Adipose tissue (tissue), 3 donors: ENCODE measurements around the gene SCAPER. TPM values are rescaled to one million over a fixed set of nuclear protein-coding genes. Genes with fewer than 3 reads are reported as not detected.
"Not testable (repeated sequence)": the region's sequence is repeated elsewhere in the genome, so short reads cannot be mapped to it uniquely, and the experiment has no call there.

Source experiments
- H3K27ac ChIP-seq: one replicate; pipeline ENCODE4 v1.5.1; 2013; ENCODE audit warnings: low read depth, low read length
- WGBS, 3 donors: extraction: QIAGEN DNeasy Blood & Tissue Kit; methylation state at CpG; one replicate each; pipeline ENCODE4 v1.1.7; 2013; 5-methylcytosine and 5-hydroxymethylcytosine counted together
- polyA plus RNA-seq, 3 donors: library from polyadenylated mRNA; stranded (reverse); fragments of 200-250 nt; gene quantifications; one replicate each; pipeline ENCODE4 v1.2.3, GENCODE V29; 2013
- donor health status: healthy with polysubstance abuse.
- donor health status: Bipolar disorder and iron deficiency.
- donor health status: healthy.

Gene SCAPER
- polyA plus RNA-seq, 3 donors: 5.4 to 9.6 (median 8.5) TPM

DNA sequence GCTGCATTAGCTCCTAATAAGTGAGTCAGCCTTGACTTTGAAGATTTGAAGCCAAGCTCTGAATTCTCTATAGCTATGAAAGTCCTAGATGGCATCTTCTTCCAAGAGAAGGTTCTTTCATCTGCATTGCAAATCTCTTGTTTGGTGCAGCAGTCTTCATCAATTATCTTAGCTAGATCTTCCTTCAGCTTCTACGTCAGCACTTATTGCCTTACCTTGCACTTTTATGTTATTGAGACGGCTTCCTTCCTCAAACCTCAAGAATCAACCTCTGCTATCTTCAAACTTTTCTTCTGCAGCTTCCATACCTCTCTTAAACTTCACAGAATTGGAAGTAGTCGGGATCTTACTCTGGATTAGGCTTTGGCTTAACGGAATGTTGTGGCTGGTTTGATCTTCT lies 167.6 kb downstream of the SCAPER start:
- no peak overlapping the region for H3K27ac ChIP-seq
- WGBS, 3 donors: 94 to 97% (median 95%) methylated on average over 4 of the region's 4 CpGs

DNA sequence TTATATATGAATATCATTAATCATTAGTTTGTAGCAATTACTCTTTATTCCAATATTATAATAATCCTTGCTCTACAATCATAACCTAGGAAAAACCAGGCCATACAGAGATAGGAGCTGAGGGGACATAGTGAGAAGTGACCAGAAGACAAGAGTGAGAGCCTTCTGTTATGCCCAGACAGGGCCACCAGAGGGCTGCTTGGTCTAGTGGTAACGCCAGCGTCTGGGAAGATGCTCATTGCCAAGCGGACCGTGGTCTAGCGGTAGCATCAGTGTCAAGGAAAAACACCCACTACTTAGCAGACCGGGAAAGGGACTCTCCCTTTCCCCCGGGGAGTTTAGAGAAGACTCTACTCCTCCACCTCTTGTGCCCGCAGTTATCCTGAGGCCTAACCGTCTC lies 172.8 kb downstream of the SCAPER start:
- WGBS, 3 donors: 92 to 98% (median 97%) methylated on average over 9 of the region's 9 CpGs
- not testable (repeated sequence) for H3K27ac ChIP-seq

DNA sequence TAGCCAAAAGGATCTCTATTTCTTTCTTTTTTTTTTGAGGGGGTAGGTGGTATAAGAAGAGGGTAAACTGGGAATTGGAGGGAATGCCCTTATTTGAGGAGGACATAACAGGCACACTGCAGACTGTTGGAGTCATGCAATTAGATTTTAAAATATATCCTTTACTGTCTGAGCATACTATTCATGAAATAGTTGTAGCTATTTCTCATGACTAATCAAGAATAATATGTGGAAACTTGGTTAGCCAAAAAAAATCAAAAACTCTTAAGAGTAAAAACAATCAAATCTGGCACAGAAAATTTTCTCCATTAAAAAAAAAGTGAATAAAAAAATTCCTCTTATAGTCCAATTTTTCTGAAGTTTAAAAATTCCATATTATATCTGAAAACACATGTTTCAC lies 174.9 kb downstream of the SCAPER start:
- no peak overlapping the region for H3K27ac ChIP-seq

DNA sequence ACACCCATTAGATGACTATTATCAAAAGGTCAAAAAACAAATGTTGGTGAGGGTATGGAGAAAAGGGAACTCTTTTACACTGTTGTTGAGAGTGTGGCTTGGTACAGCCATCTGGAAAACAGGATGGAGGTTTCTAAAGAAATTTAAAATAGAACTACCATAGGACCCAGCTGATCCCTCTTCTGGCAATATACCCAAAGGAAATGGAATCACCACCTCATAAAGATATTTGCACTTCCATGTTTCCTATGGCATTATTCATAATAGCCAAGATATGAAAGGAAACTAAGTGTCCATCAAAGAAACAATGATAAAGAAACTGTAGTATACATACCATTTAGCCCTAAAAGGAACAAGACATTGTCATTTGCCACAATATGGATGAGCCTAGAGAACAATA lies 186.3 kb downstream of the SCAPER start:
- H3K27ac ChIP-seq: no peak overlapping the region

DNA sequence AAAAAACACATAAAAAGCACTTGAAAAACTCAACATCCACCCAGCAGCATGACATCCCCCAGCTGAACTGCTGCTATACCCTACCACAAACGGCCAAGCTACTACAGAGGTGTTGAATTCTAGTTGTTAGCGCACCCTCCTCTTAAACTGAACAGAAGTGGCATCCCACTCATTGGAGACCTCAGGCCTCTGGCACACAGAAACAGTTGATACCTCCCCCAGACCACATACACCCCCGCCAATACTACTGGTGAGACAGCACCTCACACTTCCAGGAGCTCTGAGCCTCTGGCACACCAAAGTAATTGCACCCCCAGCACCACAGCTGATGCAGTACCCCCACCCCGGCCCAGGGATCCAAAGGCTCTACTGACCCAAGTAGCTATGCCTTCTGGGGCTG lies 190.2 kb downstream of the SCAPER start:
- WGBS, 3 donors: 85 to 95% (median 94%) methylated on average over 4 of the region's 4 CpGs
- no peak overlapping the region for H3K27ac ChIP-seq

DNA sequence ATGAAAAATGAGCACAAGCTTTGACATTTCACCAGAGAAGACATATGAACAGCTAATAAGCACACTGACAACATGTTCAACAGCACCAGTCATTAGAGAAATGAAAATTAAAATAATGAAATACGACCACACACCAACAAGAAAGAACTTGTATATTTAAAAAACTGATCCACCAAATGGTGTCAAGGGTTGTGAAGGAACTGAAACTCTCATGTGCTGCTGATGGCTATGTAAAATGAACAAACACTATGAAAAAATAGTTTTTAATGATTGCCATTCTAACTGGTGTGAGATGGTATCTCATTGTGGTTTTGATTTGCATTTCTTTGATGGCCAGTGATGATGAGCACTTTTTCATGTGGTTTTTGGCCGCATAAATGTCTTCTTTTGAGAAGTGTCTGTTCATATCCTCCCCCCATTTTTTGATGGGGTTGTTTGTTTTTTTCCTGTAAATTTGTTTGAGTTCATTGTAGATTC lies 193.8 kb downstream of the SCAPER start:
- 72 to 89% (median 79%) methylated on average over 2 of the region's 2 CpGs for WGBS, 3 donors
- H3K27ac ChIP-seq: no peak overlapping the region

DNA sequence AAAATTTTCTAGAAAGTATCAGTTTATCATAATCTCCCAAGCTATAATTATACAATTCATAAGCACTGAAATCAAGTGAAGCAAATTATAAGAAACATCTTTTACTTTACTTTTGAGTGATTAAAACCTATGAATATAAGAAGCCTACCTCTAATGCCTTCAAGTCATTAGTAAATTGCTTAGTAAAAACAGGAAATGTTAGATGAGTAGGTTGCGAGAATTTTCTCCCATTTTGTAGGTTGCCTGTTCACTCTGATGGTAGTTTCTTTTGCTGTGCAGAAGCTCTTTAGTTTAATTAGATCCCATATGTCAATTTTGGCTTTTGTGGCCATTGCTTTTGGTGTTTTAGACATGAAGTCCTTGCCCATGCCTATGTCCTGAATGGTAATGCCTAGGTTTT lies 201.1 kb downstream of the SCAPER start:
- not testable (repeated sequence) for H3K27ac ChIP-seq
- WGBS, 3 donors: 94 to 98% (median 97%) methylated on average over 1 of the region's 1 CpG

DNA sequence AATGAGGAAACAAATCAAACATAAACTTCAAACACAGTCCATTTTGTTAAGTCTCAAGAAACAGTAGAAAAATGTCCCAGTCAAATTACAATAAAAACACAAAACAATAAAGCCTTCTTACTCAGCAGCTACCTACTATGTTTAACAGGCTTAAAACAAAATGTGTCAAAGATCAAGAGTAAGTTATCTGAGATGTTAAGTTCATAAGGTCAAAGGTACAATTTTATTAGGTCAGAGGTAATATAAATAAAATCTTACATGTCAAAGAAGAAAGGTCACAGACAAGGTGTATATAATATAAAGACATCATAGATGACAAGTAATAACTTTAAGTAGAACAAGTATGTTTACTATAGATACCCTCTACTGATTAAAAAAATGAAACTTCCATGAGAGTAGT lies 208.3 kb downstream of the SCAPER start:
- no peak overlapping the region for H3K27ac ChIP-seq

DNA sequence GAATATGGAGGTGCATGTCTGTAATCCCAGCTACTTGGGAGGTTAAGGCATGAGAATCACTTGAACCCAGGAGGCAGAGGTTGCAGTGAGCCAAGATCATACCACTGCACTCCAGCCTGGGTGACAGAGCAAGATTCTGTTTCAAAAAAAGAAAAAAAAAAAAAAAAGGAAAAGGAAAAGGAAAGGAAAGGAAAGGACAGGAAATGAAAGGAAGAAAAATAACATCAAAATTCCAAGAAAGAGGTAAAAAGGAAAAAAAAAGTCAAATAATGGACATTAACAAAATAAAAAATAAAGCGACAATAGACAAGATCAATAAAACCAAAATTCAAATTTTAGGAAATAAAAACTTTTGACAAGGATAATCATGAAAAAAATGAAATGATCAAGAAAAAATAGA lies 212.6 kb downstream of the SCAPER start:
- WGBS, 3 donors: 96 to 98% (median 96%) methylated on average over 1 of the region's 1 CpG
- H3K27ac ChIP-seq: not testable (repeated sequence)

DNA sequence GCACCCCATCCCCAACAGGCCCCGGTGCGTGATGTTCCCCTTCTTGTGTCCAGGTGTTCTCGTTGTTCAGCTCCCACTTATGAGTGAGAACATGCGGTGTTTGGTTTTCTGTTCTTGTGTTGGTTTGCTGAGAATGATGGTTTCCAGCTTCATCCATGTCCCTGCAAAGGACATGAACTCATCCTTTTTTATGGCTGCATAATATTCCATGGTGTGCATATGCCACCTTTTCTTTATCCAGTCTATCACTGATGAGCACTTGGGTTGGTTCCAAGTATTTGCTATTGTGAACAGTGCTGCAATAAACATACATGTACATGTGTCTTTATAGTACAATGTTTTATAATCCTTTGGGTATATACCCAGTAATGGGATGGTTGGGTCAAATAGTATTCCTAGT lies 217.5 kb downstream of the SCAPER start:
- 96 to 99% (median 96%) methylated on average over 4 of the region's 4 CpGs for WGBS, 3 donors
- H3K27ac ChIP-seq: not testable (repeated sequence)

DNA sequence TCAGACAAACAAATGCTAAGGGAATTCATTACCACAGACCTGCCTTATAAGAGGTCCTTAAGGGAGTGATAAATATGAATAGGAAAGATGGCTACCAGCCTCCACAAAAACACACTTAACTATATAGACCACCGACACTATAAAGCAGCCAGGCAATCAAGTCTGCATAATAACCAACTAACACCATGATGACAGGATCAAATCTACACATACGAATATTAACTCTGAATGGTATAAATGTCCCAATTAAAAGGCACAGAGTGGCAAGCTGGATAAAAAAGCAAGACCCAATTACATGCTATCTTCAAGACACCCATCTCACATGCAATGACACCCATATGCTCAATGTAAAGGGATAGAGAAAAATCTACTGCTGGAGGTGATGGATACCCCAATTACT lies 221.1 kb downstream of the SCAPER start:
- 94 to 100% (median 97%) methylated on average over 2 of the region's 2 CpGs for WGBS, 3 donors
- no peak overlapping the region for H3K27ac ChIP-seq

DNA sequence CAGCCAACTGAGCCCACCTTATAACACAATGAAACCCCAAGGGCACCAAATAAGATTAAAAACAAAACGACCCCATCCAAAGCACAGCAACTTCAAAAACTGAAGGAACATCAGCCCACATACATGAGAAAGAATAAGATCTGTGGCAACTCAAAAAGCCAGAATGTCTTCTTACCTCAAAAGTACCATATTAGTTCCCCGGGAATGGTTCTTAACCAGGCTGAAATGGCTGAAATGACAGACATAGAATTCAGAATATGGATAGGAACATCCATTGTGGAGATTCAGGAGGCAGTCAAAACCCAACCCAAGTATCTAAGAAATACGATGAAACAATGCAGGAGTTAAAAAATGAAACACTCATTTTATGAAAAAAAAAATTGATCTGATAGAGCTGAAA lies 222.3 kb downstream of the SCAPER start:
- H3K27ac ChIP-seq: no peak overlapping the region
- WGBS, 3 donors: 96 to 100% (median 97%) methylated on average over 3 of the region's 3 CpGs

DNA sequence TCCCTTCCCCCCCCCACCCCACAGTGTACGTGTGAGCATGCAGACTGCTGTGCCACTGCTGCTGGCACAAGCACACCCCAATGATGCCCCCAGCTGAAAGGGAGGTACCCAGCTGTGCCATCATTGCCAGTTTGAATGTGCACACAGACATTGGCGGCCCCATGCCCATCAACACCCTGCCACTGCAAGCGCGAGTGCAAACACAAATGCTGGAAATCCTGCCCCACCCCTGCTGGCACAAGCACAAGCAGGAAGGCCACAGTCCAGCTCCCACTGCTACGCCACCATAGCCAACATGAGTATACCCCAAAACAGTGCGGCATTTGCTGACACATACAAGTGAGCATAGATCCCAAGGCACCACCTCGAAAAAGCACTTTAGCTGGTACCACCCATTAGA lies 222.9 kb downstream of the SCAPER start:
- WGBS, 3 donors: 73 to 95% (median 83%) methylated on average over 7 of the region's 7 CpGs
- H3K27ac ChIP-seq: no peak overlapping the region

DNA sequence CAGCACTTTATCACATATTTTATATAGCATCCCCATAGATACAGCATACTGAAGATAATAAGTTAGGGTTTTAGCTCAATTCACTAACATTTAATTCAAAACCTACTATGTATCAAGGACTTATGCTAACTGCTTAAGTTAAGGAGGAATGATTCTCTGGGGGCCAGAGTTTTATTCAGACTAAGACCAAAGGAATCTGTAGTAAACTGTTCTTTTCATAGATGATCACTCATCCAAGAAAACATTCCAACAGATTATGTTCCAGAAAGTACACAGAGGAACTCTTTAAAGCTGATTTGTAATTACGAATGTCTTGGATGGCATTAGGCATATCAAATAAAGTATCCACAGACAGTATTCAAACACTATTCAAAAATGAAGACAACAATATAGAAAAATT lies 226.4 kb downstream of the SCAPER start:
- no peak overlapping the region for H3K27ac ChIP-seq
- 79 to 88% (median 80%) methylated on average over 1 of the region's 1 CpG for WGBS, 3 donors

DNA sequence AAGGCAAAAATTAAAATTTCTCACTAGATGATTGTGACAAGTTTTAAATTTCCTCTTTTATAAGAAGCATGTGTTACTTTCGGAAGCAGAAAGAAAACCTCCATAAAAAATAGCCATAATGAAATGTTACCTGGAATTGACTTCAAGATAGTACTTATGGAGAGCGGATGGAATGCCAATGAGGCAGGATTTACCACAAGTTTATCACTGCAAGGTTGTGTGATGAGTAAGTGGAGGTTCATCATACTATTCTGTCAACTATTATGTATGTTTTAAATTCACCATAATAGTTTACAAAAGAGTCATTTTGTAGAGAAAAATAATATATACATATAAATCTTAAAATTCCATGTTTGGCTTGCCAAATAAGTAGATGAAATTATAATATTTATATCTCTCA lies 230.3 kb downstream of the SCAPER start:
- WGBS, 3 donors: 94 to 100% (median 97%) methylated on average over 2 of the region's 2 CpGs
- H3K27ac ChIP-seq: no peak overlapping the region

DNA sequence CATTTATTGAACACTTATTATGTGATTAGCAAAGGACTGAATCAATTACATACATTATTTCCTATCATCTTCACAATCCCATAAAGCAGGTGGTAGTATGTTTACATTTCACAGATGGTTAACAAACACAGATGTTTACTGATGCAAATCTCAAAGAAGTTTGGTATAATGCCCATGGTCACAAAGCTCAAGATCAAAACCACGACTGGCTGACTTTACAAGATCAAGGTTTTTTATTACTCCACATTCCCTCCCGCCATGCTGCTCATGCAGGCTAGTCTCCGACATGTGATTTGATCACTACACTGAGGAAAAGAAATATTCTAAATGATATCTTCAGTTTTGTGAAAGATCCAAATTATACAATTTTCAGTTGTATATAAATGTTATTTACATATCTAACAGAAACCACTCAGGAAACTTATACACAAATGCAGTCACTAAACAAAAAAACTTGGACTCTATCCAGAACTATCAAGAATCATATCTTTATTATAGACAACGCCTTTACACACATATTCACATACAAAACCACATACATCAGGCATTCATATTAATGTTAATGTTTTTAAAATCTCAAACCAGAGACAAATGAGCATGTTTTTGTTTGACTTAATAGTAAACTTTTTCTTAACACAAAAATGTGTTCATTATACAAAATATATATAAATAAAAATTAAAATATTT lies 235.5 kb downstream of the SCAPER start:
- no peak overlapping the region for H3K27ac ChIP-seq
- 81 to 94% (median 91%) methylated on average over 4 of the region's 4 CpGs for WGBS, 3 donors

DNA sequence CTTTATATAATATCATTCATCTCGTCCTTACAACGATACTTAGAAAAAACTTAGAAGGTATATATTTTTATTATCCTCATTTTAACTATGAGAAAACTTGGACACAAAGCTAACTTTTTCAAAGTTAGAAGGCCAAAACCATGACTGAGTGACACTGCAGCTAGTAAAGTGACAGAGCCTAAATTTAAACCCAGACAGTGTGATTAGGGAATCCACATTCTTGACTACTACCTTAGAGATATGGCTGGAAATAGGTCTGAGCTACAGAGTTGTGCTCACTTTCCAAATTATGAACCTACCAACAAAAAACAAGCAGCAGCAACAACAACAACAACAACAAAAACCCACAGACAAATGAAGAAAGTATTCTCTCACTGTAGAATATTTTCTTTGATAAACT lies 236.2 kb downstream of the SCAPER start:
- 97 to 98% (median 98%) methylated on average over 2 of the region's 2 CpGs for WGBS, 3 donors
- no peak overlapping the region for H3K27ac ChIP-seq

DNA sequence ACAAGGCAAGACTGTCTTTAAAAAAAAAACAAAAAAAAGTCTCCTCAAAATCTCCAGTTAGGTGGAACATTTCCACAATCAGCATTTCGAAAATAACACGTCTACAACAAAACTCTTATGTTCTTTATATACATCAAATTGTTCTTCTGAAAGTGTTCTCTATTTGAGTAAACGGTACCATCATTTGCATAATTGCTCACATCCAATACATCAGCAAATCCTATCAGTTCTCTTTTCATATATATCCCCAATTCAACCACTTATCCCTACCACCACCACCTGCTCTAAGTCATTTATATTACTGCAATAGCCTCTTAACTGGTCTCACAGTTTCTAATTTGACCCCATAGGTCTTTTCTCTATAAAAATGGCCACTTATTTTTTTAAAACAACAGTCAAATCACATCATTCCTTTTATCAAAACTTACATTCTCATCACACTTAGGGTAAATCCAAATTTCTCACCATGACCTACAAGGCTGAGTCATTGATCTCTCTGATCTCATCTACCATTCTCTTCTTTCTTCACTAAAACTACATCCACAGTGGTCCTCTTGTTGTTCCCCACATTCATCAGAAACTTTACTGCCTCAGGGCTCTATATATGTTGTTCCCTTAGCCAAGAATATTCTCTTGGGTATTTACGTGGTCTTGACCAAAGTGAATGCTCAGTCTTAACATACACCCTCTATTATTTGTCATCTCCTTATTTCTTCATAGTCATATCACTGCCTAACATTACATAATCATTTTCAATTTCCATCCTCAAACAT lies 237.0 kb downstream of the SCAPER start:
- H3K27ac ChIP-seq: no peak overlapping the region
- 92 to 96% (median 96%) methylated on average over 4 of the region's 4 CpGs for WGBS, 3 donors

DNA sequence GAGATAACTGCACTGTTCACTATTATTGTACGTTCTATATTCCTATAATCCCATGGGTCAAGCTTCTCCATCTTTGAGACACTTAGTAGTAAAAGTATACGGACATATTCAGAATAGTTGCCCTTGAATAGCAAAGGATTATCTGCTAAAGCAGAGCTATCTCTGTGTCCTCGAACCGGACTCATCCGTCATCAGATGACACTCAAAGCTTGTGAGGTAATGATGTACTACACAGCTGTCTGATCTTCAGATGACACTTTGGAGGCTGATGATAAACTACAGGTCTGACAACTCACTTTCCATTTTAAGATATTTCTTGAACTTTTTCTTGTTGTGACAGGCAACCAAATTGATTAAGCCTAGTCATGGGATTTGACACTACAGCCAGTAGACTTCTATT lies 240.2 kb downstream of the SCAPER start:
- H3K27ac ChIP-seq: no peak overlapping the region
- WGBS, 3 donors: 74 to 83% (median 80%) methylated on average over 5 of the region's 5 CpGs

DNA sequence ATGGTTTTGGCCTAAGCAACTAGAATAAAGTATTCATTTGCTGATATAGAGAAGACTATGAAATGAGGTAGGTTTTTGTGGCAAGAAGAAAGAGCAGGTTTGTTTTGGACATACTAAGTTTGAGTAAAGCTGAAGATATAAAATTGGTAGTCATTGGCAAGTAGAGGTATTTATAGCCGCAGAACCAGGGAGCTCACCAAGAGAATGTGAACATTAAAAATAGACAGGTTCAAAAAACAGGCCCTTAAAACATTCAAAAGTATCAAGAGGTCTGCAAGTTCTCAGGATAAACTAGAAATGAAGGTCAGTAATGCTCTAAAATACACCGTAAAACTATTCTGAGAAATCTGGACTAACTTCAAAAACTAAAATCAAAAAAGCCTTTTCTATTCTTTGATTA lies 240.7 kb downstream of the SCAPER start:
- H3K27ac ChIP-seq: no peak overlapping the region
- WGBS, 3 donors: 89 to 96% (median 94%) methylated on average over 2 of the region's 2 CpGs
